IPS DF 6.9 (cell line): ENCODE results near the gene AQP12B.

ENCODE experiments used
- DNase-seq: peaks from one replicate; pipeline ENCODE4 v3.0.0-alpha.2; 2013; ENCODE audit warnings: low read depth, low spot score
- H3K27ac ChIP-seq: one replicate; pipeline ENCODE4 v1.5.1; 2013; ENCODE audit warnings: low read length, control low read depth
- H3K27me3 ChIP-seq: 2 replicates; pipeline ENCODE4 v1.6.1; 2013; ENCODE audit warnings: mild to moderate bottlenecking, low read length; ENCODE audit not compliant: control insufficient read depth, insufficient read depth
- H3K36me3 ChIP-seq: 2 replicates; pipeline ENCODE4 v1.6.1; 2013; ENCODE audit warnings: low read length; ENCODE audit not compliant: control insufficient read depth, insufficient read depth
- H3K4me1 ChIP-seq: 2 replicates; pipeline ENCODE4 v1.6.1; 2013; ENCODE audit warnings: low read length; ENCODE audit not compliant: control insufficient read depth, insufficient read depth
- H3K4me3 ChIP-seq: 2 replicates; pipeline ENCODE4 v1.5.1; 2013; ENCODE audit warnings: mild to moderate bottlenecking, low read length
- H3K9me3 ChIP-seq: 2 replicates; pipeline ENCODE4 v1.6.1; 2013; ENCODE audit warnings: low read length, inconsistent platforms; ENCODE audit not compliant: control insufficient read depth, insufficient read depth
- WGBS: extraction: QIAGEN DNeasy Blood & Tissue Kit; methylation state at CpG from one replicate; pipeline ENCODE4 v1.1.7; 2013; ENCODE audit warnings: mixed read lengths, missing lambda C conversion rate; ENCODE audit not compliant: insufficient read length, insufficient coverage; 5-methylcytosine and 5-hydroxymethylcytosine counted together

Gene AQP12B

GRCh38 chr2:240725266-240725665, 42.6 kb upstream of the AQP12B start:
- no peak for DNase-seq
- Histone ChIP-seq H3K4me3 (no peak overlapping the region), H3K9me3 (no peaks in the 10 kb centered on the region), H3K4me1 (no peaks in the 10 kb centered on the region; the same call in 1 of the 2 replicates), H3K36me3 (peaks cover 42% of the 10 kb centered on the region), H3K27ac (no peak overlapping the region), H3K27me3 (no peaks in the 10 kb centered on the region)
- no CpG with 5 or more reads among the region's 12 CpGs for WGBS

- peaks cover 45% of the 10 kb centered on the region for H3K36me3 ChIP-seq
- H3K9me3 ChIP-seq, result no peaks in the 10 kb centered on the region
Measured at GRCh38 chr2:240724431-240724830, 41.7 kb upstream of the AQP12B start.

GRCh38 chr2:240723851-240724250, 41.2 kb upstream of the AQP12B start:
- H3K36me3 ChIP-seq, result peaks cover 50% of the 10 kb centered on the region
- DNase-seq, result no peak
- H3K27ac ChIP-seq, result no peak overlapping the region
- H3K4me3 ChIP-seq, result no peak overlapping the region
- H3K27me3 ChIP-seq, result no peaks in the 10 kb centered on the region
- no peaks in the 10 kb centered on the region; the same call in 1 of the 2 replicates for H3K4me1 ChIP-seq
- WGBS, result no CpG with 5 or more reads among the region's 9 CpGs
- H3K9me3 ChIP-seq, result no peaks in the 10 kb centered on the region

More at GRCh38 chr2:240724431-240724830, 41.7 kb upstream of the AQP12B start:
- Histone ChIP-seq H3K4me1 (no peaks in the 10 kb centered on the region; the same call in 1 of the 2 replicates), H3K27ac (no peak overlapping the region), H3K4me3 (no peak overlapping the region), H3K27me3 (no peaks in the 10 kb centered on the region)
- no peak for DNase-seq
- WGBS, result no CpG with 5 or more reads among the region's 10 CpGs

DNA sequence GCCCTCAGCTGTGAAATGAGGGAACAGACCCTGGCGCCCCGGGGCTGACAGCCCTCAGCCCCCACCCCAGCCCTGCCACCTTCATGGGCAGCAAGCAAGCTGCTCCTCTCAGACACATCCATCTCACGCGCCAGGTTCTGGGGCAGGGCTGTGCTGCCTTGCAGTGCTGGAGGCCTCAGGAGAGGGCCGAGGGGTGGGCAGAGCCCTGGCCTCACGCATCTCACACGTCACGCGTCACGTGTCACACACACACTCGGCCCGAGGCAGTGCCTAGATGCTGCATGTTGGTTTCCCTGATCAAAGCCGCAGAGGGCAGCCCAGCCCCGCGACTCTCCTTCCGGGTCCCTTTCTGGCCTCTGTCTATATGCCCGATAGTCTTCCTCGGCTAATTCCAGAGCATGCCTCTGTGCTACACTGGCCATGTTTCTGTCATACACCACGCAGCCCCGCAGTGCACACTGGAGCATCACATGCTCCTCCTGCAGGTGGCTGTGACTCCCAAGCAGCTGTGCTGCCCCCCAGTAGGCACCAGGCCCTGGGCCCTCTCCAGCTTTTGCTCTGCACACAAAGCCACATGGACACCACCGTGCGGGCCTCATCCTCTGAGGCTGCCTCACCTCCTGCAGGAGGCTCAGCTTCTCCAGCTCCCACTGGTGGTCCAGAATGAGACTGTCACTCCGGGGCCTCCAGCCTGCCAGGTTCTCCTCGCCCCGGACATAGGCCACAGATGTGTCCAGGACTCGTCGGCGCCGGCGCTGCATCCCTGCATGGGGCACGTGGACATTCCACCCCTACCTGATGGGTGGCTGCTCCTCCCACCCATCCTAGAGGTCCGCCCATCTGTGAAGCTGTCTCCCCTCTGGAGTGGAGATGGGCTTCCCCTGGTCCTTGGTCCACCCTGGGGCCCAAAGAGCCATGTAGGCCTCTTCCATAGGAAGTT, 40.4 kb upstream of the AQP12B start:
- DNase-seq, result no peak
- H3K9me3 ChIP-seq, result no peaks in the 10 kb centered on the region
- H3K27ac ChIP-seq, result no peak overlapping the region
- no peak overlapping the region for H3K4me3 ChIP-seq
- H3K36me3 ChIP-seq, result peaks cover 58% of the 10 kb centered on the region
- no CpG with 5 or more reads among the region's 32 CpGs for WGBS
- no peaks in the 10 kb centered on the region for H3K27me3 ChIP-seq
- no peaks in the 10 kb centered on the region; the same call in 1 of the 2 replicates for H3K4me1 ChIP-seq

DNA sequence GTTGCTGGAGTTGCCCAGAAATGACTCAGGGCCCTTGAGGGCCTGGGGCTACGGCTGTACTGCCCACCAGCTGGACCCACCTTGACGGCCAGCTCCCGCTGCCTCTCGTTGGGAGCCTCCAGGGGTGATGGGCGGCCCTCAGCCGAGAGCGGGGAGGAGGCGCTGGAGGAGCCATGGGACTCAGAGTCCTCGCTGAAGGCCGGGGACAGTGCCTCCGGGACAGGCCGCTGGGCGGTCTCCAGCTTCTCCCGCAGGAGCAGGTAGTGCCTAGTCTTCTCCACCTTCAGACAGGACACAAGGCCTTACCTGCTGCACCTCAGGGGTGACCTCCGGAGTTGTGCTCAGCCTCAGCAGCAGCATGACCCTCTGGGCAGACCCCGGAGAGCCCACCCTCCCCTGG, 39.7 kb upstream of the AQP12B start:
- WGBS, result no CpG with 5 or more reads among the region's 16 CpGs
- Histone ChIP-seq H3K27ac (no peak overlapping the region), H3K4me1 (no peaks in the 10 kb centered on the region; the same call in 1 of the 2 replicates), H3K27me3 (no peaks in the 10 kb centered on the region), H3K4me3 (no peak overlapping the region), H3K36me3 (peaks cover 65% of the 10 kb centered on the region), H3K9me3 (no peaks in the 10 kb centered on the region)
- DNase-seq, result no peak

DNA sequence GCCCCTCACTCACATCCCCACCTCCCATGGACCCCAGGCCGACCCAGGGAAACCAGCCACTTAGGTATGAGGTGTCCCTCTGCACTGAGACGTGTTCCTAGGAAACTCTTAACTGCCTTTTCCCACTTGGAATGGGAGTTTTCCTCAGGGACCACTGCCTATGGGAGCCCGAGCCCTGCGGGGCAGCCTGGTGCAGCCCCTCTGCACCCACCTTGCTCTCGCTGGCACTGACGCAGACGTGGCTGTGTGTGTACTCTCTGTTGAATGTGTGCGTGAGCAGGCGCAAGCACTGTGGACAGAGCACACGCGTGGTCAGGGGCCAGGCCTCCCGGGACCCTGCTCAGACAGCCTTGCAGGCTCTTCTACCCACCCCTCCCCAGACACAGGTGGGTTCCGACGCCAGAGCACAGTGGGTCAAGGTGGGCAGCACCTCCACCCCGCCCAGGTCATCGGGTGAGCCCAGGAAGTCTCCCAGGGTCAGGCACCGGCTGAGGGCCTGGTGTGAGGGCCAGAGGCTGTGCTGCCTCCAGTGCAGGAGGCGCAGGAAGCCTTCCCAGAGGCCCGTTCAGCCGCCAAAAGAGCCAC, 39.0 kb upstream of the AQP12B start:
- Histone ChIP-seq H3K9me3 (no peaks in the 10 kb centered on the region), H3K4me3 (no peak overlapping the region), H3K4me1 (no peaks in the 10 kb centered on the region; the same call in 1 of the 2 replicates), H3K27me3 (no peaks in the 10 kb centered on the region), H3K36me3 (peaks cover 69% of the 10 kb centered on the region), H3K27ac (no peak overlapping the region)
- no CpG with 5 or more reads among the region's 20 CpGs for WGBS
- no peak for DNase-seq

- no peaks in the 10 kb centered on the region; the same call in 1 of the 2 replicates for H3K4me1 ChIP-seq
- WGBS, result no CpG with 5 or more reads among the region's 25 CpGs
- H3K36me3 ChIP-seq, result peaks cover 67% of the 10 kb centered on the region
- no peak for DNase-seq
- H3K27me3 ChIP-seq, result no peaks in the 10 kb centered on the region
- H3K27ac ChIP-seq, result no peak overlapping the region
- no peak overlapping the region for H3K4me3 ChIP-seq
- H3K9me3 ChIP-seq, result no peaks in the 10 kb centered on the region
Measured at GRCh38 chr2:240720686-240721595, 38.3 kb upstream of the AQP12B start.

- H3K9me3 ChIP-seq, result no peaks in the 10 kb centered on the region
- WGBS, result no CpG with 5 or more reads among the region's 25 CpGs
- H3K27me3 ChIP-seq, result no peaks in the 10 kb centered on the region
Measured at GRCh38 chr2:240719676-240720545, 37.2 kb upstream of the AQP12B start.

DNA sequence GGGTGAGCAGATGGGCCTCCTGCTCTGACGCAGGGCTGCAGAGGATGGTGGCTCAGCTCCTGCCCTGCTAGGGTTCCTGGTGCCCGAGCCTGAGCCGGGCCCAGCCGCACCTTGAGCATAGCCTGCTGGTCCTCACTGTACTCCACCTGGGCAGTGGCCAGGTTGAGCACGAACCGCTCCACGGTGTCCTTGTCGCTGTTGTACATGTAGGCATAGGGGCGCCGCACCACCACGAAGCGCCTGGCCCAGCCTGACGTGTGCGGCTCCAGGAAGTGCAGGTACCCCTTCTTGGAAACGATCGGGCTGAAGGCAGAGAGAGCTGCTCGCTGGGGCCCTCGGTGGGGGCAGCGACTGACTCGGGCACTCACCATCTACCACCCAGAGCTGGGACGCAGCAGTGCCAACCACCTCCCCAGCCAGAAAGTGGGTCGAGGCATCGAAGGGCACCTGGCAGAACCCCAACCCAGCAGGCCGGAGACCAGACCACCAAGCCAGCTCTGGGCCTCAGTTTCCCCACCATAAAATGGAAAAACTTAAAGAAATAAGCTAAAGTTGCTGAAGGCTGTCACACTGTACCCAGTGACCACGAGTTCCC, 36.3 kb upstream of the AQP12B start:
- no peak for DNase-seq
- no peak overlapping the region for H3K4me3 ChIP-seq
- H3K27ac ChIP-seq, result no peak overlapping the region
- peaks cover 52% of the 10 kb centered on the region for H3K36me3 ChIP-seq
- WGBS, result no CpG with 5 or more reads among the region's 25 CpGs
- H3K4me1 ChIP-seq, result no peaks in the 10 kb centered on the region; the same call in 1 of the 2 replicates
- no peaks in the 10 kb centered on the region for H3K27me3 ChIP-seq
- no peaks in the 10 kb centered on the region for H3K9me3 ChIP-seq

More at GRCh38 chr2:240719676-240720545, 37.2 kb upstream of the AQP12B start:
- Histone ChIP-seq H3K4me1 (no peaks in the 10 kb centered on the region; the same call in 1 of the 2 replicates), H3K27ac (no peak overlapping the region), H3K36me3 (peaks cover 57% of the 10 kb centered on the region), H3K4me3 (no peak overlapping the region)
- DNase-seq, result no peak
